Measurements from ENCODE around the gene ZC3H7A. TPM values are rescaled to one million over a fixed set of nuclear protein-coding genes. Genes with fewer than 3 reads are reported as not detected.

Gene ZC3H7A
- total and polyA plus RNA-seq, 2 donors, result 32.2 to 78.8 TPM

DNA sequence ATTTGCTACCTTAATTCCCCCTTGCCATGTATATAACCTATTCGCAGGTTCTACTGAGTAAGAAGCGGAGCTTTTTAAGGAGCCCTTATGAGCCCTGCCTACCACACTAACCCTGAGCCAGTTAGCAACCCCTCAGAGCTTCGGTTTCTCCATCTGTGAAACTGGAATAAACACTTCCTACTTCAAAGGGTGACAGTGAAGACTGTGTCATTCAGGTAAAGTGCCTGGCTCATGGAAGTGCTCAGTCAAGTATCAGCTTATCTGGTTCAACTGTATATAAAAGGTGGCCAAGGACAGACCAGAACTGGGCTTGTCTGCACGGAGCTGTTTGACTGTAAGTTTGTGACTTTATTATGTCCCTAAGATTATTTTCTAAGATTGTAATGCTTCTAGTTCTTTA lies 85.4 kb downstream of the ZC3H7A start:
- Histone ChIP-seq H3K36me3 (ENCODE audit: insufficient read depth) (no peaks in the 10 kb centered on the region), H3K4me1 (ENCODE audit: insufficient read depth) (no peaks in the 10 kb centered on the region), H3K27ac (ENCODE audit: low read depth) (no peak overlapping the region), H3K4me3 (ENCODE audit: low read depth, low read length) (no peak overlapping the region)
- no peak for DNase-seq (ENCODE audit: extremely low spot score)
- 85% methylated on average over 4 of the region's 4 CpGs for WGBS

DNA sequence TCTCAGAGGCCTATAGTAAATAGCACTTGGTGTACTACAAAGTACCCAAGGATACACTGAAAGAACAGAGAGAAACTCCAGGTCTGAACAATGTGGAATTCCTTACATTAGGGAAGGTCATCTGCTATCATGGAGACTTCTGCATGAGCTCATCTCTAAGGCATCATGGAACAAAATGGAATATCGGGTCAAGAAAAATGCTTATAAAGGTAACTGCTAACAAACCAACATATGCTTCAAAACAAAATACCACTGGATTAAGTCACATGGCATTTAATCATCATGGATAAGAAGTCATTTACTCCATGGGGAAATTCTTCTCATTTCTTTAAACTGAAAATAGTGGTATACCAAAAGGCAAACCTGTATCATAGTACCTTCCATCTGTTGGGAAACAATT lies 88.6 kb downstream of the ZC3H7A start:
- Histone ChIP-seq H3K4me1 (ENCODE audit: insufficient read depth) (no peaks in the 10 kb centered on the region), H3K27ac (ENCODE audit: low read depth) (no peak overlapping the region), H3K36me3 (ENCODE audit: insufficient read depth) (no peaks in the 10 kb centered on the region), H3K4me3 (ENCODE audit: low read depth, low read length) (no peak overlapping the region)
- 78% methylated on average over 1 of the region's 1 CpG for WGBS
- no peak for DNase-seq (ENCODE audit: extremely low spot score)

DNA sequence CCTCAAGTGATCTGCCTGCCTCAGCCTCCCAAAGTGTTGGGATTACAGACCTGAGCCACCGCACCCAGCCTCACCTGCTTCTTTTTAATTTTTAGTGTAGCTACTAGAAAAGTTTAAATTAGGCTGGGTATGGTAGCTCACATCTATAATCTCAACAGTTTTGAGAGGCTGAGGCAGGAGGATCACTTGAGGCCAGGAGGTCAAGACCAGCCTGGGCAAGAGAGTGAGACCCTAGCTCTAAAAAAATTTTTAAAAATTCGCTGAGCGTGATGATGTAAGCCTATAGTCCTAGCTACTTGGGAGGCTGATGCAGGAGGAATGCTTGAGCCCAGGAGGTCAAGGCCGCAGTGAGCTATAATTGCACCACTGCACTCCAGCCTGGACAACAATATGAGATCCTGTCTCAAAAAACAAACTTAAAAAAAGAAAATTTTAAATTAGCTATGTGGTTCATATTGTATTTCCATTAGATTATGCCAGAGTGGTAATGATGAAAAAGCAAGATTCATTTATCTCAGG lies 89.3 kb downstream of the ZC3H7A start:
- Histone ChIP-seq H3K36me3 (ENCODE audit: insufficient read depth) (no peaks in the 10 kb centered on the region), H3K4me3 (ENCODE audit: low read depth, low read length) (no peak overlapping the region), H3K4me1 (ENCODE audit: insufficient read depth) (no peaks in the 10 kb centered on the region), H3K27ac (ENCODE audit: low read depth) (no peak overlapping the region)
- 98% methylated on average over 4 of the region's 4 CpGs for WGBS
- DNase-seq (ENCODE audit: extremely low spot score), result no peak

DNA sequence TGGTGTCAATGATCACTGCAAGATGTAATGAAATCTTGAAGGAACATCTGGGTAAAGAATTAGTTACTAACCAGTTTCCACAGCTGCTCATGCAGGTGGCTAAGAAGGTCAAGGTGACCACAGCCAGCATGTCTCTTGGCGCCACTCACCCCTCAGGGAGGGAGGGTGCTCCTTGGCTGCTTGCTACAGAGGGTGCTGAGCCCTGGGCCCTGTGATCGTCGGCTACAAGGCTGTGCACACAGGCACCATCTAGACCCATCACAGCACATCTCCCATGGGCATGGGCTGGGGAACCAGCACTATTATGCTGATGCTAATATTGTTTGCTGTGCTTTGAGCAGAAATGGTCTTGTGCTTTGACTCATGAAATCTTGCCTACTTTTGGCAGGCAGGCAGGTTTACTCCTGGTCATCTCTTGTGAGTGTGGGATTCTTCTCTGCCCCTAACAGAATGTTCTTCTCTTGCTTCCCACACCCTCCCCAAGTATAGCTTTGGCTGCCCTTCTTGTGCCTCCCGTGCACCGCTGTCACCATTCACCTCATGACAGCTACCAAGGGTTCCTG lies 90.8 kb downstream of the ZC3H7A start:
- 89% methylated on average over 5 of the region's 5 CpGs for WGBS
- Histone ChIP-seq H3K4me3 (ENCODE audit: low read depth, low read length) (no peak overlapping the region), H3K36me3 (ENCODE audit: insufficient read depth) (no peaks in the 10 kb centered on the region), H3K27ac (ENCODE audit: low read depth) (no peak overlapping the region), H3K4me1 (ENCODE audit: insufficient read depth) (no peaks in the 10 kb centered on the region)
- no peak for DNase-seq (ENCODE audit: extremely low spot score)

DNA sequence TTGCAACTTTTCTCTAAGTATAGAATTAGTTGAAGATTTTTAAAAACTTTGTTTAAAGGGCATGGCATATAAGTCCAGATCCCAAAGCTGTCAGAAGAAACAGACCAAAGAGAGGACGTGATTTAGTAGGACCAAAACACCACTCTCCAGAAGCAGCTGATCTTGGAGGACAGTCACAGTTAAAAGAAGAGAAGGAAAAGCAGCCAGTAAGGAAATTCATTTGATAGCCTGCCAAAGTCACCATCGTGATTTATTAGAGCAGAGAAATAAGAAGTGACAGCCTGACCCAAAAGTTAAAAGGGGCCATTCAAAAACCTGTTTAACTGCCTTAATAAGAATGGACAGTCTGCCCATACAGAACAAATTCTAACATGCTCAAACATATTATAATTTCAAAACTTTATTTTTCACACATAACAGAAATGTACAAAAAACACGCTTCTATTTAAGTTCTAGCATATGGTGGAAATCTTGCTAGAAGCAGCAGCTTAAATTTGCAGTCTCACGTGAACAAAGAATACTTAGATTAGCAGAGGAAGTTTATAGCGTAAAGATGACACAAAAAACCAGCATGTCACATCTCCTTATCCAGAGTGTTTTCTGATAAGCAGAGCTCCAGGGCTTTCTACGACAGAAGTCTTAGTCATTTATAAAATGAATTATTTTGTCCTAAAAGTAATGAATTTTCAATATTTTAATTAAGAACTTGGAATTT lies 91.6 kb downstream of the ZC3H7A start:
- no peaks in the 10 kb centered on the region for H3K4me1 ChIP-seq (ENCODE audit: insufficient read depth)
- no peak for DNase-seq (ENCODE audit: extremely low spot score)
- no peak overlapping the region for H3K27ac ChIP-seq (ENCODE audit: low read depth)
- H3K36me3 ChIP-seq (ENCODE audit: insufficient read depth), result no peaks in the 10 kb centered on the region
- no peak overlapping the region for H3K4me3 ChIP-seq (ENCODE audit: low read depth, low read length)
- WGBS, result 57% methylated on average over 6 of the region's 6 CpGs

Small RNAs within 50 kb of the gene (small RNA-seq; reads per million reads assigned to genes)
- not detected for gene RF00017

Other genes starting within 250 kb of the ZC3H7A start
- gene LITAF, start 210.3 kb downstream of the ZC3H7A start, total RNA-seq, result 69.7 TPM
- 120 TPM for gene LITAF, start 210.3 kb downstream of the ZC3H7A start, polyA plus RNA-seq
- gene SNN, start 128.8 kb downstream of the ZC3H7A start, total RNA-seq, result 11.4 TPM
- gene SNN, start 128.8 kb downstream of the ZC3H7A start, polyA plus RNA-seq, result 28.3 TPM
- gene TXNDC11, start 54.4 kb downstream of the ZC3H7A start, total RNA-seq, result 22.7 TPM
- 39.1 TPM for gene TXNDC11, start 54.4 kb downstream of the ZC3H7A start, polyA plus RNA-seq
- gene RSL1D1, start 54.3 kb upstream of the ZC3H7A start, total RNA-seq, result 157 TPM
- gene RSL1D1, start 54.3 kb upstream of the ZC3H7A start, polyA plus RNA-seq, result 112 TPM
- 61.4 TPM for gene GSPT1, start 118.7 kb upstream of the ZC3H7A start, total RNA-seq
- gene GSPT1, start 118.7 kb upstream of the ZC3H7A start, polyA plus RNA-seq, result 44.5 TPM
- 7.1 TPM for gene NPIPB2, start 144.8 kb upstream of the ZC3H7A start, total RNA-seq
- gene NPIPB2, start 144.8 kb upstream of the ZC3H7A start, polyA plus RNA-seq, result 8.5 TPM
- gene TNFRSF17, start 168.0 kb upstream of the ZC3H7A start, total RNA-seq, result not detected
- gene TNFRSF17, start 168.0 kb upstream of the ZC3H7A start, polyA plus RNA-seq, result not detected
- 18.3 TPM for gene SNX29, start 179.5 kb upstream of the ZC3H7A start, total RNA-seq
- 12.1 TPM for gene SNX29, start 179.5 kb upstream of the ZC3H7A start, polyA plus RNA-seq

Data from urinary bladder (tissue), 4 donors.